Thyroid gland (tissue), 4 donors: ENCODE data around the gene UCK1. TPM values are rescaled to one million over a fixed set of nuclear protein-coding genes. Genes with fewer than 3 reads are reported as not detected.

Source experiments
- DNase-seq, 2 donors: peaks; one replicate each; pipeline ENCODE4 v3.0.0-alpha.2; 2019
- H3K27ac ChIP-seq, 3 donors: fragments of 200-600 bp; sonication (generic); 1 replicate in 2 of 3; 2 replicates in 1 of 3; pipeline ENCODE4 v1.5.1; 2016 to 2019; ENCODE audit warnings: mild to moderate bottlenecking in 1 of 3, moderate library complexity in 1 of 3
- H3K27me3 ChIP-seq: fragments of 200-600 bp; sonication (generic); one replicate; pipeline ENCODE4 v1.5.1; 2019
- H3K36me3 ChIP-seq, 2 donors: fragments of 200-600 bp; sonication (generic); one replicate each; pipeline ENCODE4 v1.5.1; 2016 to 2019
- H3K4me1 ChIP-seq, 2 donors: fragments of 200-600 bp; sonication (generic); one replicate each; pipeline ENCODE4 v1.5.1; 2017 to 2019
- H3K4me3 ChIP-seq, 3 donors: fragments of 200-600 bp; sonication (generic); replicated peaks in 1 of 3; 1 replicate in 2 of 3; 2 replicates in 1 of 3; pipeline ENCODE4 v1.5.1; 2016; ENCODE audit warnings: mild to moderate bottlenecking in 1 of 3
- H3K9me3 ChIP-seq: fragments of 200-600 bp; sonication (generic); one replicate; pipeline ENCODE4 v1.5.1; 2017
- CTCF ChIP-seq, 6 experiments: fragments of 200-600 bp in 3 of 6; fragments of 450-650 bp in 3 of 6; sonication (generic) in 3 of 6; IDR thresholded peaks; one replicate each; pipeline ENCODE4 v1.5.1; 2016 to 2019; ENCODE audit warnings: antibody characterized with exemption in 6 of 6, mild to moderate bottlenecking in 2 of 6, inconsistent platforms in 1 of 6, moderate library complexity in 1 of 6
- POLR2A ChIP-seq, 2 donors: fragments of 450-650 bp; IDR thresholded peaks; one replicate each; pipeline ENCODE4 v1.6.1; 2017; ENCODE audit warnings: antibody characterized with exemption in 2 of 2, mild to moderate bottlenecking in 2 of 2, moderate library complexity in 1 of 2
- WGBS, 2 donors: methylation state at CpG; one replicate each; pipeline ENCODE4 v1.1.5; 2017; 5-methylcytosine and 5-hydroxymethylcytosine counted together
- intact Hi-C: fragments of 100-400 bp; cut with DNase I; formaldehyde crosslinking; loops from one replicate; pipeline ENCODE4 v1.15.1; 2023
- total RNA-seq, 4 donors: library from RNA; depleted of rRNA; stranded (reverse); fragments of >200 nt; gene quantifications; one replicate each; pipeline ENCODE4 v1.2.3, GENCODE V29; 2016

The UCK1 gene
- total RNA-seq, 4 donors from 2014 or later: 39.3 to 57.0 (median 49.3) TPM

- intact Hi-C loops: no loop called here
- TF ChIP-seq POLR2A (IDR thresholded peaks at IDR 0.05): no peak
- no peak for TF ChIP-seq CTCF (IDR thresholded peaks at IDR 0.05)
- Histone ChIP-seq H3K4me1 (no peaks in the 10 kb centered on the region), H3K9me3 (no peaks in the 10 kb centered on the region), H3K4me3 (no peak overlapping the region), H3K36me3 (peaks cover 92 to 96% of the 10 kb centered on the region in 2 donors), H3K27me3 (no peaks in the 10 kb centered on the region), H3K27ac (no peak overlapping the region)
- no peak for DNase-seq
- 88 to 90% methylated on average over 14 to 19 of the region's 19 CpGs for WGBS, 2 donors
Observed at GRCh38 chr9:131481441-131482342, 49.4 kb downstream of the UCK1 start.

GRCh38 chr9:131480258-131480657 lies 50.8 kb downstream of the UCK1 start:
- TF ChIP-seq POLR2A (IDR thresholded peaks at IDR 0.05) (no peak), CTCF (IDR thresholded peaks at IDR 0.05) (no peak)
- no peaks in the 10 kb centered on the region for H3K27me3 ChIP-seq
- 94 to 95% methylated on average over 1 of the region's 1 CpG for WGBS, 2 donors
- no peak for DNase-seq
- H3K36me3 ChIP-seq: peaks cover 94 to 96% of the 10 kb centered on the region in 2 donors
- H3K4me1 ChIP-seq: no peaks in the 10 kb centered on the region
- intact Hi-C loops: no loop called here
- no peaks in the 10 kb centered on the region for H3K9me3 ChIP-seq
- H3K4me3 ChIP-seq: no peak overlapping the region
- no peak overlapping the region for H3K27ac ChIP-seq

- intact Hi-C loops: loop anchor here (10.0 kb wide), 1 partner anchor 134 kb away; no protein-coding TSS in a partner anchor
- no peak for DNase-seq
- 94 to 97% methylated on average over 10 of the region's 10 CpGs for WGBS, 2 donors
- H3K27ac ChIP-seq: no peak overlapping the region
- H3K27me3 ChIP-seq: no peaks in the 10 kb centered on the region
- H3K9me3 ChIP-seq: no peaks in the 10 kb centered on the region
- peaks cover 94 to 96% of the 10 kb centered on the region in 2 donors for H3K36me3 ChIP-seq
- H3K4me1 ChIP-seq: no peaks in the 10 kb centered on the region
- TF ChIP-seq POLR2A (IDR thresholded peaks at IDR 0.05) (no peak), CTCF (IDR thresholded peaks at IDR 0.05) (no peak)
- no peak overlapping the region for H3K4me3 ChIP-seq
Observed at GRCh38 chr9:131478911-131479310, 52.2 kb downstream of the UCK1 start.

- no peak overlapping the region for H3K4me3 ChIP-seq
- no peaks in the 10 kb centered on the region for H3K4me1 ChIP-seq
- intact Hi-C loops: loop anchor here (10.0 kb wide), 1 partner anchor 134 kb away; no protein-coding TSS in a partner anchor
- WGBS, 2 donors: 62 to 63% methylated on average over 12 of the region's 12 CpGs
- no peaks in the 10 kb centered on the region for H3K27me3 ChIP-seq
- peaks cover 94 to 96% of the 10 kb centered on the region in 2 donors for H3K36me3 ChIP-seq
- peak; percentile 47 to 51 for DNase-seq
- peak in 4 of 6 experiments; percentile 14 to 58 (median 30) for TF ChIP-seq CTCF (IDR thresholded peaks at IDR 0.05)
- TF ChIP-seq POLR2A (IDR thresholded peaks at IDR 0.05): no peak
- no peak overlapping the region for H3K27ac ChIP-seq
- H3K9me3 ChIP-seq: no peaks in the 10 kb centered on the region
Observed at GRCh38 chr9:131478421-131478868, 52.6 kb downstream of the UCK1 start.
